IPS-18a (cell line): Measurements from ENCODE around the gene CDH1.

ENCODE experiments used
- H3K27ac ChIP-seq: one replicate; pipeline ENCODE4 v1.5.1; 2013; ENCODE audit warnings: low read length
- H3K27me3 ChIP-seq: one replicate; pipeline ENCODE4 v1.6.1; 2013; ENCODE audit warnings: mild to moderate bottlenecking, low read length; ENCODE audit not compliant: control insufficient read depth, insufficient read depth
- H3K36me3 ChIP-seq: one replicate; pipeline ENCODE4 v1.6.1; 2013; ENCODE audit warnings: low read depth, low read length; ENCODE audit not compliant: control insufficient read depth
- H3K4me1 ChIP-seq: one replicate; pipeline ENCODE4 v1.6.1; 2013; ENCODE audit warnings: low read depth, low read length; ENCODE audit not compliant: control insufficient read depth
- H3K4me3 ChIP-seq: one replicate; pipeline ENCODE4 v1.5.1; 2013; ENCODE audit warnings: low read length
- H3K9ac ChIP-seq: one replicate; pipeline ENCODE4 v1.6.1; 2013; ENCODE audit warnings: mild to moderate bottlenecking, low read length, moderate library complexity
- H3K9me3 ChIP-seq: one replicate; pipeline ENCODE4 v1.6.1; 2013; ENCODE audit warnings: low read depth, low read length; ENCODE audit not compliant: control insufficient read depth

Gene CDH1

GRCh38 chr16:68873635-68874471 lies 136.8 kb downstream of the CDH1 start:
- Histone ChIP-seq H3K36me3 (peaks cover 5% of the 10 kb centered on the region), H3K9me3 (no peaks in the 10 kb centered on the region), H3K27ac (no peak overlapping the region), H3K4me1 (peaks cover 11% of the 10 kb centered on the region), H3K27me3 (no peaks in the 10 kb centered on the region), H3K4me3 (no peak overlapping the region), H3K9ac (no peak overlapping the region)

DNA sequence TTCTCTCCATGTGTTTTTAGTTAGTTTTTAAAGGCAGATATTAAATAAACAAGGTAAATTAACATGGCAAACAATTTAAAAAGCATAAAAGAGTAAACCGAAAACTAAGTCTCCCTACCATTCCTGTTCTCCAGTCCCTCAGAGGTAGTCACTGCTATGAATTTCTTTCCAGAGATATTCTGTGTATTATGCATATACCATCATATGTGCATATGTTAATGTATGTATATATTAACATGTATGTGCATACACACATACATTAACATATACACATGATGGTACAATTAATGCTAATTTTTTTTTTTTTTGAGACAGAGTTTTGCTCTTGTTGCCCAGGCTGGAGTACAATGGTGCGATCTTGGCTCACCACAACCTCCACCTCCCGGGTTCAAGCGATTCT lies 138.8 kb downstream of the CDH1 start:
- no peak overlapping the region for H3K4me3 ChIP-seq
- H3K27me3 ChIP-seq, result no peaks in the 10 kb centered on the region
- no peak overlapping the region for H3K9ac ChIP-seq
- no peak overlapping the region for H3K27ac ChIP-seq
- H3K36me3 ChIP-seq, result peaks cover 5% of the 10 kb centered on the region
- H3K4me1 ChIP-seq, result no peaks in the 10 kb centered on the region
- no peaks in the 10 kb centered on the region for H3K9me3 ChIP-seq

GRCh38 chr16:68883685-68884084 lies 146.6 kb downstream of the CDH1 start:
- Histone ChIP-seq H3K4me3 (no peak overlapping the region), H3K27ac (no peak overlapping the region), H3K9me3 (no peaks in the 10 kb centered on the region), H3K27me3 (no peaks in the 10 kb centered on the region), H3K36me3 (no peaks in the 10 kb centered on the region), H3K9ac (no peak overlapping the region), H3K4me1 (no peaks in the 10 kb centered on the region)

GRCh38 chr16:68884401-68884800 lies 147.3 kb downstream of the CDH1 start:
- no peak overlapping the region for H3K9ac ChIP-seq
- H3K36me3 ChIP-seq, result no peaks in the 10 kb centered on the region
- no peak overlapping the region for H3K27ac ChIP-seq
- H3K4me3 ChIP-seq, result no peak overlapping the region
- no peaks in the 10 kb centered on the region for H3K27me3 ChIP-seq
- no peaks in the 10 kb centered on the region for H3K4me1 ChIP-seq
- H3K9me3 ChIP-seq, result no peaks in the 10 kb centered on the region
